Astrocyte (in vitro differentiated cells and primary cell): ENCODE data around the gene LRCOL1. TPM values are rescaled to one million over a fixed set of nuclear protein-coding genes. Genes with fewer than 3 reads are reported as not detected.
"Not testable (repeated sequence)": the region's sequence is repeated elsewhere in the genome, so short reads cannot be mapped to it uniquely, and the experiment has no call there.

Experiments used
- DNase-seq: peaks from one replicate; pipeline ENCODE4 v3.0.0-alpha.2; 2010; ENCODE audit warnings: low read depth
- FAIRE-seq: peaks from 2 replicates; lab custom pipeline; 2011; peaks lifted over from hg19 to GRCh38; lab: Jason Lieb, UNC
- H2AFZ ChIP-seq: 2 replicates; pipeline ENCODE4 v1.6.0; 2012; ENCODE audit warnings: low read depth, low read length, inconsistent platforms
- H3K27ac ChIP-seq: 2 replicates; pipeline ENCODE4 v1.5.1; 2011; ENCODE audit warnings: low read depth, low read length, inconsistent platforms
- H3K27me3 ChIP-seq: 2 replicates; pipeline ENCODE4 v1.6.0; 2011; ENCODE audit warnings: low read length, inconsistent platforms; ENCODE audit not compliant: insufficient read depth
- H3K36me3 ChIP-seq: 2 replicates; pipeline ENCODE4 v1.5.1; 2011; ENCODE audit warnings: low read length, inconsistent platforms; ENCODE audit not compliant: insufficient read depth
- H3K4me1 ChIP-seq: 2 replicates; pipeline ENCODE4 v1.5.1; 2011; ENCODE audit warnings: low read length, inconsistent platforms; ENCODE audit not compliant: insufficient read depth
- H3K4me2 ChIP-seq: 2 replicates; pipeline ENCODE4 v1.6.0; 2012; ENCODE audit warnings: low read length, inconsistent platforms
- H3K4me3 ChIP-seq: 2 replicates; pipeline ENCODE4 v1.5.1; 2011; ENCODE audit warnings: low read depth, mild to moderate bottlenecking, low read length, inconsistent platforms; ENCODE audit not compliant: insufficient read depth
- H3K79me2 ChIP-seq: 2 replicates; pipeline ENCODE4 v1.6.0; 2012; ENCODE audit warnings: mild to moderate bottlenecking, low read length, inconsistent platforms; ENCODE audit not compliant: insufficient read depth
- H3K9ac ChIP-seq: 2 replicates; pipeline ENCODE4 v1.6.0; 2012; ENCODE audit warnings: mild to moderate bottlenecking, low read length, inconsistent platforms
- H3K9me3 ChIP-seq: 2 replicates; pipeline ENCODE4 v1.5.1; 2012; ENCODE audit warnings: low read depth, mild to moderate bottlenecking, low read length, inconsistent platforms; ENCODE audit not compliant: insufficient read depth
- H4K20me1 ChIP-seq: 2 replicates; pipeline ENCODE4 v1.6.0; 2012; ENCODE audit warnings: low read length, inconsistent platforms; ENCODE audit not compliant: insufficient read depth
- H3K27ac Mint-ChIP-seq: one replicate; pipeline ENCODE4 v1.8.0; 2021; ENCODE audit warnings: mild to moderate bottlenecking, mixed read lengths; ENCODE audit not compliant: unreplicated experiment
- H3K27me3 Mint-ChIP-seq: one replicate; pipeline ENCODE4 v1.8.0; 2021; ENCODE audit warnings: low read depth, mixed read lengths; ENCODE audit not compliant: unreplicated experiment
- H3K36me3 Mint-ChIP-seq: one replicate; pipeline ENCODE4 v1.8.0; 2021; ENCODE audit warnings: low read depth, mixed read lengths; ENCODE audit not compliant: unreplicated experiment
- H3K4me1 Mint-ChIP-seq: one replicate; pipeline ENCODE4 v1.8.0; 2021; ENCODE audit warnings: low read depth, mixed read lengths; ENCODE audit not compliant: unreplicated experiment
- H3K4me3 Mint-ChIP-seq: one replicate; pipeline ENCODE4 v1.8.0; 2021; ENCODE audit warnings: mild to moderate bottlenecking, moderate library complexity, mixed read lengths; ENCODE audit not compliant: unreplicated experiment
- H3K9me3 Mint-ChIP-seq: one replicate; pipeline ENCODE4 v1.8.0; 2021; ENCODE audit warnings: mild to moderate bottlenecking, mixed read lengths; ENCODE audit not compliant: unreplicated experiment
- CTCF ChIP-seq: IDR thresholded peaks from 2 replicates; pipeline ENCODE4 v1.5.1; 2011; ENCODE audit warnings: low read depth, mild to moderate bottlenecking, inconsistent platforms, low read length, moderate library complexity; ENCODE audit not compliant: insufficient read depth
- EZH2 ChIP-seq: IDR thresholded peaks from 2 replicates; pipeline ENCODE4 v1.6.1; 2012; ENCODE audit warnings: mild to moderate bottlenecking, low read length, inconsistent platforms; ENCODE audit not compliant: insufficient read depth
- total RNA-seq: library from RNA; stranded (reverse); gene quantifications from 2 replicates; pipeline ENCODE4 v1.2.1, GENCODE V29; 2021

The LRCOL1 gene
- total RNA-seq, 1 donor from 2014 or later, result not detected

GRCh38 chr12:132601171-132601883 is 9.1 kb downstream of the LRCOL1 start:
- peaks cover 39% of the 10 kb centered on the region for H3K27me3 ChIP-seq
- no peak overlapping the region for H3K9ac ChIP-seq
- H3K4me2 ChIP-seq, result peak overlapping the region; percentile 86
- no peaks in the 10 kb centered on the region for H3K79me2 ChIP-seq
- Mint-ChIP-seq H3K9me3 (no peaks in the 10 kb centered on the region), H3K4me3 (no peak overlapping the region), H3K27ac (no peak overlapping the region), H3K4me1 (peaks cover 3% of the 10 kb centered on the region), H3K36me3 (no peaks in the 10 kb centered on the region), H3K27me3 (peaks cover 29% of the 10 kb centered on the region)
- no peak overlapping the region for H3K4me3 ChIP-seq
- no peak for FAIRE-seq
- no peaks in the 10 kb centered on the region for H4K20me1 ChIP-seq
- H3K27ac ChIP-seq, result no peak overlapping the region
- no peak for TF ChIP-seq CTCF
- no peak for TF ChIP-seq EZH2
- peaks cover 5% of the 10 kb centered on the region for H3K4me1 ChIP-seq
- DNase-seq, result no peak
- no peaks in the 10 kb centered on the region for H3K9me3 ChIP-seq
- no peaks in the 10 kb centered on the region for H3K36me3 ChIP-seq
- H2AFZ ChIP-seq, result no peak overlapping the region

- H3K79me2 ChIP-seq, result no peaks in the 10 kb centered on the region
- Mint-ChIP-seq H3K27me3 (peaks cover 33% of the 10 kb centered on the region), H3K4me3 (no peak overlapping the region), H3K4me1 (peaks cover 7% of the 10 kb centered on the region), H3K36me3 (no peaks in the 10 kb centered on the region), H3K27ac (no peak overlapping the region), H3K9me3 (no peaks in the 10 kb centered on the region)
- peaks cover 33% of the 10 kb centered on the region for H3K27me3 ChIP-seq
- peak; percentile 44 for DNase-seq
- H3K27ac ChIP-seq, result no peak overlapping the region
- H3K4me2 ChIP-seq, result peak overlapping the region; percentile 86
- H3K4me3 ChIP-seq, result peak overlapping the region; percentile 59
- peak overlapping the region; percentile 73 for H2AFZ ChIP-seq
- H3K9ac ChIP-seq, result peak overlapping the region; percentile 51
- H4K20me1 ChIP-seq, result no peaks in the 10 kb centered on the region
- no peaks in the 10 kb centered on the region for H3K9me3 ChIP-seq
- no peak for FAIRE-seq
- no peaks in the 10 kb centered on the region for H3K36me3 ChIP-seq
- peaks cover 7% of the 10 kb centered on the region for H3K4me1 ChIP-seq
- no peak for TF ChIP-seq EZH2
- TF ChIP-seq CTCF, result peak; percentile 36
Measured at GRCh38 chr12:132600048-132601032, 10.0 kb downstream of the LRCOL1 start.

GRCh38 chr12:132599502-132599901 is 10.9 kb downstream of the LRCOL1 start:
- not testable (repeated sequence) for H3K79me2 ChIP-seq, DNase-seq, H3K4me1 Mint-ChIP-seq, H3K9ac ChIP-seq, H3K9me3 Mint-ChIP-seq, H3K9me3 ChIP-seq, H3K4me2 ChIP-seq, H3K27ac ChIP-seq, H3K27ac Mint-ChIP-seq, H3K4me3 Mint-ChIP-seq, H3K36me3 ChIP-seq, H4K20me1 ChIP-seq, H3K4me1 ChIP-seq, H2AFZ ChIP-seq, H3K36me3 Mint-ChIP-seq, FAIRE-seq, H3K4me3 ChIP-seq
- H3K27me3 Mint-ChIP-seq, result peaks cover 25% of the 10 kb centered on the region
- H3K27me3 ChIP-seq, result peaks cover 29% of the 10 kb centered on the region
